CD4-positive, alpha-beta T cell (primary cell): Measurements from ENCODE around the gene MUC7. TPM values are rescaled to one million over a fixed set of nuclear protein-coding genes. Genes with fewer than 3 reads are reported as not detected.
A peak's percentile ranks its signal among the peaks of the same experiment; 100 is the strongest.

ENCODE experiments used
- ATAC-seq: fragments of 200-7000 bp; cut with Tn5 transposase; one replicate; pipeline ENCODE4 v1.10.0; 2022; ENCODE audit warnings: mild to moderate bottlenecking; ENCODE audit not compliant: poor library complexity
- CTCF ChIA-PET: fragments of 350-600 bp; sonication (Branson Sonifier 250); formaldehyde crosslinking; loops from one replicate; lab custom pipeline; 2021; ENCODE audit warnings: antibody characterized with exemption, inconsistent platforms; lab: Charles Lee
- POLR2A ChIA-PET: fragments of 350-600 bp; sonication (Branson Sonifier 250); formaldehyde crosslinking; loops from one replicate; lab custom pipeline; 2021; ENCODE audit warnings: antibody characterized with exemption, inconsistent platforms; lab: Charles Lee
- DNase-seq, 14 experiments: peaks; one replicate each; pipeline ENCODE4 v3.0.0-alpha.2; 2013 to 2020; ENCODE audit warnings: mixed read lengths in 2 of 14
- H3K27ac ChIP-seq, 2 donors: one replicate each; pipeline versions ENCODE4 v1.5.1 to v1.7.0; 2013; ENCODE audit warnings: low read length in 2 of 2, low read depth in 1 of 2, mild to moderate bottlenecking in 1 of 2
- H3K27me3 ChIP-seq, 2 experiments: 1 replicate in 1 of 2; 2 replicates in 1 of 2; pipeline versions ENCODE4 v1.6.1 to v1.7.0; 2013; ENCODE audit warnings: low read length in 2 of 2, control low read depth in 1 of 2, mild to moderate bottlenecking in 1 of 2, moderate library complexity in 1 of 2; ENCODE audit not compliant: insufficient read depth in 2 of 2, control insufficient read depth in 1 of 2
- H3K36me3 ChIP-seq: one replicate; pipeline ENCODE4 v1.6.1; 2013; ENCODE audit warnings: low read length, control low read depth; ENCODE audit not compliant: insufficient read depth
- H3K4me1 ChIP-seq: one replicate; pipeline ENCODE4 v1.6.1; 2013; ENCODE audit warnings: low read length, control low read depth; ENCODE audit not compliant: insufficient read depth
- H3K4me3 ChIP-seq: one replicate; pipeline ENCODE4 v1.5.1; 2013; ENCODE audit warnings: mild to moderate bottlenecking, low read length, moderate library complexity
- H3K9me3 ChIP-seq, 2 experiments: 1 replicate in 1 of 2; 2 replicates in 1 of 2; pipeline versions ENCODE4 v1.6.1 to v1.7.0; 2013; ENCODE audit warnings: low read length in 2 of 2, mild to moderate bottlenecking in 2 of 2, control low read depth in 1 of 2, moderate library complexity in 1 of 2; ENCODE audit not compliant: control insufficient read depth in 1 of 2, insufficient read depth in 1 of 2
- H3K27ac Mint-ChIP-seq: one replicate; pipeline ENCODE4 v1.8.0; 2020; ENCODE audit warnings: mixed read lengths
- H3K27me3 Mint-ChIP-seq: one replicate; pipeline ENCODE4 v1.8.0; 2021; ENCODE audit warnings: mixed read lengths
- H3K36me3 Mint-ChIP-seq: one replicate; pipeline ENCODE4 v1.8.0; 2021; ENCODE audit warnings: low read depth, mixed read lengths
- H3K4me1 Mint-ChIP-seq: one replicate; pipeline ENCODE4 v1.8.0; 2021; ENCODE audit warnings: low read depth, mixed read lengths
- H3K4me3 Mint-ChIP-seq: one replicate; pipeline ENCODE4 v1.8.0; 2020; ENCODE audit warnings: mild to moderate bottlenecking, mixed read lengths
- H3K9me3 Mint-ChIP-seq: one replicate; pipeline ENCODE4 v1.8.0; 2020; ENCODE audit warnings: mixed read lengths
- CTCF ChIP-seq: fragments of 200-600 bp; IDR thresholded peaks from one replicate; pipeline ENCODE4 v1.8.0; 2022; ENCODE audit warnings: antibody characterized with exemption, mild to moderate bottlenecking
- intact Hi-C, 2 experiments: fragments of 100-400 bp; cut with DNase I in 1 of 2; cut with micrococcal nuclease in 1 of 2; formaldehyde crosslinking; loops; one replicate each; pipeline versions ENCODE4 v1.15.1 to v1.9.0; 2023 to 2025; cut with DNase I, micrococcal nuclease
- total RNA-seq, 174 experiments: library from RNA in 2 of 174; stranded (reverse) in 2 of 174; gene quantifications; one replicate each; pipeline ENCODE4 v1.2.3 and lab custom pipeline; 2021 to 2026

MUC7 gene
- total RNA-seq, 2 experiments from 2014 or later: not detected

DNA sequence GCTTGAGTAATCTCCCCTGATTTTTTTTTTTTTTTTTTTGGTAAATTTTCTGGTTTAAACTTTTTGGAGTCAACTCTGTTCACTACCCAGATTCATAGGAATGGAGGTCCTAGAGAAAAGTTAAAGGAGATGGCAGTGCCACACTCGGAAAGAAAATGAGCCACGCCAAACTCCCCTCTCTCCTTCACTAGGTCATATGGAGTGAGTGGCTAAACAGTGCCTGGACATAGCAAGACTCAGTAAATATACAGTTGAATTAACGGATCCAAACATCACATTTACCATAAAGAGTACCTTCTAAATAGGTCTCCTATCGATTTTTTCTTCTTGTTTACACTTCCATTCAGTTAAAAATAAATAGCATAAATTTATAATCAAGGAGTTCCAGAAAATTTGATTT is 32.7 kb downstream of the MUC7 start:
- Histone ChIP-seq H3K27me3 (peaks cover 0 to 6% of the 10 kb centered on the region in 2 experiments), H3K27ac (no peak overlapping the region), H3K4me1 (no peaks in the 10 kb centered on the region), H3K36me3 (no peaks in the 10 kb centered on the region), H3K9me3 (no peaks in the 10 kb centered on the region), H3K4me3 (no peak overlapping the region)
- Mint-ChIP-seq H3K27me3 (no peaks in the 10 kb centered on the region), H3K4me1 (no peaks in the 10 kb centered on the region), H3K9me3 (no peaks in the 10 kb centered on the region), H3K36me3 (no peaks in the 10 kb centered on the region), H3K4me3 (no peak overlapping the region), H3K27ac (no peak overlapping the region)
- ATAC-seq (no peak), DNase-seq (no peak)
- no peak for TF ChIP-seq CTCF
- intact Hi-C loops: loop anchor here (1.0 to 10.0 kb wide), 3 partner anchors 680 to 817 kb away; no protein-coding TSS in a partner anchor
- ChIA-PET POLR2A (no interaction called here), CTCF (no interaction called here)

GRCh38 chr4:70505151-70505748 is 33.3 kb downstream of the MUC7 start:
- DNase-seq: peak; percentile 11 to 60 (median 32)
- Mint-ChIP-seq H3K4me1 (no peaks in the 10 kb centered on the region), H3K4me3 (no peak overlapping the region), H3K9me3 (no peaks in the 10 kb centered on the region), H3K27me3 (no peaks in the 10 kb centered on the region), H3K27ac (no peak overlapping the region), H3K36me3 (no peaks in the 10 kb centered on the region)
- no peaks in the 10 kb centered on the region for H3K36me3 ChIP-seq
- intact Hi-C loops: loop anchor here (1.0 to 10.0 kb wide), 3 partner anchors 680 to 818 kb away; no protein-coding TSS in a partner anchor
- CTCF ChIA-PET: no interaction called here
- H3K4me3 ChIP-seq: no peak overlapping the region
- peak; percentile 89 for TF ChIP-seq CTCF
- H3K4me1 ChIP-seq: no peaks in the 10 kb centered on the region
- no peak overlapping the region for H3K27ac ChIP-seq
- ATAC-seq: peak; percentile 57
- POLR2A ChIA-PET: no interaction called here
- no peaks in the 10 kb centered on the region for H3K9me3 ChIP-seq
- peaks cover 0 to 6% of the 10 kb centered on the region in 2 experiments for H3K27me3 ChIP-seq

DNA sequence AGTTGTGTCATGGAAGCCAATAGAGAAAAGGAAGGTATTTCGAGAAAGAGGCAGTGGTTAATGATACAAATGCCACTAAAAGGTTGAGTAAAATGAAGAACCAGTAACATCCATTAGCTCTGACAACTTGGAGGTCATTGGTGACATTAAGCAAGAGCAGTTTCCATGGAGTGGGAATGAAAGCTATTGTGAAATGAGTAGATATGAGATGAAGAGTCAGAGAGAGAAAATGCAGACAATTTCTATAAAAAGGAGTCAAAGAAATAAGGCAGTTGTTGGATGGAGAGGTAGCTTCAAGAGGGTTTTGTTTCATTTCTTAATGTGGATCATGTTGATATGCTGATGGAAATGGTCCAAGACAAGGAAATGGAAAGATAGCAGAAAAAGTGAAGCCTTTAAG is 36.8 kb downstream of the MUC7 start:
- Histone ChIP-seq H3K36me3 (no peaks in the 10 kb centered on the region), H3K27me3 (peaks cover 0 to 6% of the 10 kb centered on the region in 2 experiments), H3K9me3 (no peaks in the 10 kb centered on the region), H3K4me1 (no peaks in the 10 kb centered on the region), H3K4me3 (no peak overlapping the region), H3K27ac (no peak overlapping the region)
- Mint-ChIP-seq H3K4me1 (no peaks in the 10 kb centered on the region), H3K27ac (no peak overlapping the region), H3K4me3 (no peak overlapping the region), H3K27me3 (peaks cover 9% of the 10 kb centered on the region), H3K36me3 (no peaks in the 10 kb centered on the region), H3K9me3 (no peaks in the 10 kb centered on the region)
- DNase-seq: no peak
- POLR2A ChIA-PET: no interaction called here
- TF ChIP-seq CTCF: no peak
- CTCF ChIA-PET: no interaction called here
- intact Hi-C loops: loop anchor here in 1 of 2 experiments (5.0 to 10.0 kb wide), 2 partner anchors 684 to 822 kb away; no protein-coding TSS in a partner anchor
- no peak for ATAC-seq
